ENCODE data around the gene NNAT. TPM values are rescaled to one million over a fixed set of nuclear protein-coding genes. Genes with fewer than 3 reads are reported as not detected.
A peak's percentile ranks its signal among the peaks of the same experiment; 100 is the strongest.
"Not testable (repeated sequence)": the region's sequence is repeated elsewhere in the genome, so short reads cannot be mapped to it uniquely, and the experiment has no call there.

NNAT gene, protein sequence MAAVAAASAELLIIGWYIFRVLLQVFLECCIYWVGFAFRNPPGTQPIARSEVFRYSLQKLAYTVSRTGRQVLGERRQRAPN
- total RNA-seq (10 to 100 TPM in 1 of 2 donors, 1 to 10 TPM in 1; 1.9 to 14.6 TPM), polyA plus RNA-seq (10 to 100 TPM in 1 of 2 donors, under 1 TPM in 1; 0.98 to 20.6 TPM)
- long read RNA-seq, donor 1, transcript NNAT-202 (2 exons, 1,222 nt) = major isoform, 14 of 66 reads
- long read RNA-seq, donor 1, transcript NNAT-201 (3 exons, 1,297 nt) = minor isoform, 12 of 66 reads
- long read RNA-seq, donor 1, partial matches to known transcripts = 0 of 66 reads
- long read RNA-seq, donor 1, other reads (novel, unspliced or antisense) = 40 of 66 reads
- long read RNA-seq, donor 2, transcript NNAT-201 (3 exons, 1,297 nt) = minor isoform, 5 of 14 reads
- long read RNA-seq, donor 2, transcript NNAT-202 (2 exons, 1,222 nt) = major isoform, 9 of 14 reads
- long read RNA-seq, donor 2, partial matches to known transcripts = 0 of 14 reads
- long read RNA-seq, donor 2, other reads (novel, unspliced or antisense) = 0 of 14 reads
- long read RNA-seq, donor 3, transcript NNAT-202 (2 exons, 1,222 nt) = major isoform, 12 of 16 reads
- long read RNA-seq, donor 3, partial matches to known transcripts = 0 of 16 reads
- long read RNA-seq, donor 3, other reads (novel, unspliced or antisense) = 0 of 16 reads
- long read RNA-seq, donor 4, transcript NNAT-202 (2 exons, 1,222 nt) = major isoform, 19 of 36 reads
- long read RNA-seq, donor 4, partial matches to known transcripts = 14 of 36 reads
- long read RNA-seq, donor 4, other reads (novel, unspliced or antisense) = 0 of 36 reads
- long read RNA-seq, donor 5, transcript NNAT-202 (2 exons, 1,222 nt) = major isoform, 40 of 200 reads
- long read RNA-seq, donor 5, transcript NNAT-201 (3 exons, 1,297 nt) = minor isoform, 18 of 200 reads
- long read RNA-seq, donor 5, partial matches to known transcripts = 141 of 200 reads
- long read RNA-seq, donor 5, other reads (novel, unspliced or antisense) = 0 of 200 reads

DNA sequence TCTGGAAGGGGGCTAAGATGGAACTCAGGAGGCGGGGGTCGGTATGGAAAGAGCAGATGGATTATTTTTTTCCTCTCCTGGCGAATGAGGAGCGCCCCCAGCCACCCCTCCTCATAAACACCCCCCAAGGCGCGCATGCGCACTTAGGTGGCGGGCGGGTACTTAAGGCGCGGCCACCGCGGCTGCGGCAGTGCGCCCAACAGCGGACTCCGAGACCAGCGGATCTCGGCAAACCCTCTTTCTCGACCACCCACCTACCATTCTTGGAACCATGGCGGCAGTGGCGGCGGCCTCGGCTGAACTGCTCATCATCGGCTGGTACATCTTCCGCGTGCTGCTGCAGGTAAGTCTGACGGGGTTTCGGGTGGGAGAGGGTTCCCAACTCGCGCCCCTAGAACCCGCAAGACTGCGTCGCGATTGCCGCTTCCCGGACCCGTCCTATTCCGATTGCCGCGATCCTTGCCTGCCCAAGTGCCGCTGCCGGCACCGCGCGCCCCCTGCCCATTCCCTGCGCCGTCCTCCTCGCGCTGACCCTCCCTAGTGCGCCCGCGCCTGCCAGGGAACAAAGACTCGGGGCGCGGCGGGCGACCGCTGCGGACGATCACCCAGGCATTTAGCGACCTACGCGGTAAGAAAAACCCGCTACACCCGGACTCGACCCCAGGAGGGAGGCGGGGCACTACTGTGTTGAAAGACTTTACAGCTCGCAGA is at the start of gene NNAT:
Gene NNAT, plus strand, starts transcription at position 190 of the 711 bp plus-strand sequence. Its CDS starts 82 bp downstream, at position 272.
- TF ChIP-seq, protein P1, sequence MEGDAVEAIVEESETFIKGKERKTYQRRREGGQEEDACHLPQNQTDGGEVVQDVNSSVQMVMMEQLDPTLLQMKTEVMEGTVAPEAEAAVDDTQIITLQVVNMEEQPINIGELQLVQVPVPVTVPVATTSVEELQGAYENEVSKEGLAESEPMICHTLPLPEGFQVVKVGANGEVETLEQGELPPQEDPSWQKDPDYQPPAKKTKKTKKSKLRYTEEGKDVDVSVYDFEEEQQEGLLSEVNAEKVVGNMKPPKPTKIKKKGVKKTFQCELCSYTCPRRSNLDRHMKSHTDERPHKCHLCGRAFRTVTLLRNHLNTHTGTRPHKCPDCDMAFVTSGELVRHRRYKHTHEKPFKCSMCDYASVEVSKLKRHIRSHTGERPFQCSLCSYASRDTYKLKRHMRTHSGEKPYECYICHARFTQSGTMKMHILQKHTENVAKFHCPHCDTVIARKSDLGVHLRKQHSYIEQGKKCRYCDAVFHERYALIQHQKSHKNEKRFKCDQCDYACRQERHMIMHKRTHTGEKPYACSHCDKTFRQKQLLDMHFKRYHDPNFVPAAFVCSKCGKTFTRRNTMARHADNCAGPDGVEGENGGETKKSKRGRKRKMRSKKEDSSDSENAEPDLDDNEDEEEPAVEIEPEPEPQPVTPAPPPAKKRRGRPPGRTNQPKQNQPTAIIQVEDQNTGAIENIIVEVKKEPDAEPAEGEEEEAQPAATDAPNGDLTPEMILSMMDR (IDR thresholded peaks at IDR 0.05; ENCODE audit: control extremely low read depth, extremely low read depth) = no peak
- ATAC-seq (ENCODE audit: insufficient read depth, low FRiP score) (no peak), DNase-seq (peak; percentile 75 to 79 (median 77))
- no peaks in the 10 kb centered on the region for H3K27me3 ChIP-seq (ENCODE audit: control insufficient read depth in 3 of 3, insufficient read depth in 3 of 3, low read length in 2 of 3)
- peaks cover 0 to 11% (median 2%) of the 10 kb centered on the region in 4 donors for H3K36me3 ChIP-seq (ENCODE audit: control insufficient read depth in 4 of 4, insufficient read depth in 4 of 4, low read length in 4 of 4)
- 59 to 68% methylated on average over 69 of the region's 69 CpGs for WGBS, 2 donors
- H3K9me3 ChIP-seq (ENCODE audit: control insufficient read depth in 4 of 4, insufficient read depth in 3 of 4, low read length in 3 of 4) = no peaks in the 10 kb centered on the region
- H3K4me3 ChIP-seq = no peak within 1 kb of the TSS
- peaks cover 19 to 45% (median 37%) of the 10 kb centered on the region in 5 donors for H3K4me1 ChIP-seq (ENCODE audit: control insufficient read depth in 5 of 5, insufficient read depth in 5 of 5, low read length in 5 of 5)
- no peak within 1 kb of the TSS for H3K27ac ChIP-seq (ENCODE audit: low read depth in 1 of 2, low read length in 1 of 2)
- H3K9ac ChIP-seq (ENCODE audit: insufficient read depth in 1 of 2, low read length in 2 of 2) = no peak within 1 kb of the TSS

DNA sequence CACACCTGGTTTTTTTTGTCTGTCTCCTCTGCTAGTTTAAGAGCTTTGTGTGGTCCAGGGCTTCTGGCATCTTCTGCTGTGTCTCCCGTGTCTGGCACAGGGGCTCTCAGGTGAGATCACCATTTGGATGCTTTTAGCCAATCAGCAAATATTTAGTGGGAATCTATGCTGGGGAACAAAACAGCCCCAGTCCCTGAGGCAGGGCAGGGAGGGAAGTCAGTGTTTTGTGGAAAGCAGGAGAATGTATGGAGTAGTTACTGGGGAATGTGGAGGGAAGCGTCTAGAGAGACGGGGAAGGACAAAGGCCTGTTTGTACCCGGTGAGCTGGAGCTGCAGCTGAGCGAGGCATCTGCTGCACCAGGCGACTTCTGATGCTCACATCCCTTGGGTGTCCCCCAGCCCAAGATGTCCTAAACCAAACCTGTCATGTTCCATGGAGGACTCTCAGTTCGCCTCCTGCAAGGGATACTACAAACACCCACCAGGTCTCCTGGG is 49.3 kb upstream of the NNAT start:
- H3K9me3 ChIP-seq (ENCODE audit: control insufficient read depth in 4 of 4, insufficient read depth in 3 of 4, low read length in 3 of 4) = no peaks in the 10 kb centered on the region
- H3K9ac ChIP-seq (ENCODE audit: insufficient read depth in 1 of 2, low read length in 2 of 2) = no peak overlapping the region
- DNase-seq (no peak), ATAC-seq (ENCODE audit: insufficient read depth, low FRiP score) (no peak)
- no peak overlapping the region for H3K27ac ChIP-seq (ENCODE audit: low read depth in 1 of 2, low read length in 1 of 2)
- no peaks in the 10 kb centered on the region for H3K36me3 ChIP-seq (ENCODE audit: control insufficient read depth in 4 of 4, insufficient read depth in 4 of 4, low read length in 4 of 4)
- no peaks in the 10 kb centered on the region for H3K4me1 ChIP-seq (ENCODE audit: control insufficient read depth in 5 of 5, insufficient read depth in 5 of 5, low read length in 5 of 5)
- H3K4me3 ChIP-seq = no peak overlapping the region
- no peaks in the 10 kb centered on the region for H3K27me3 ChIP-seq (ENCODE audit: control insufficient read depth in 3 of 3, insufficient read depth in 3 of 3, low read length in 2 of 3)
- TF ChIP-seq, protein P1 (IDR thresholded peaks at IDR 0.05; ENCODE audit: control extremely low read depth, extremely low read depth) = no peak
- WGBS, 2 donors = 85 to 88% methylated on average over 7 of the region's 7 CpGs

DNA sequence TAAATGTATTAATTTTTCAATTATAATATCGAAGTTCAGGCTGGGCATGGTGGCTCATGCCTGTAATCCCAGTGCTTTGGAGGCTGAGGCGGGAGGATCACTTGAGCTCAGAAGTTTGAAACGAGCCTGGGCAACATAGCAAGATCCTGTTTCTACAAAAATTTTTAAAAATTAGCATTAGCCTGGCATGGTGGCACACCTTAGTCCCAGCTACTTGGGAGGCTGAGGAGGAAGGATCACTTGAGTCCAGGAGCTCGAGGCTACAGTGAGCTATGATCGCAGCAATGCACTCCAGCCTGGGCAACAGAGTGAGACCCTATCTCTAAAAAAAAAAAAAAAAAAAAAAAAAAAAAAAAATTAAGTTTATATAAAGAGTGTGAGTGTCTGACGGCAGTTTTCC is 48.6 kb upstream of the NNAT start:
- H3K4me3 ChIP-seq; H3K36me3 ChIP-seq (ENCODE audit: control insufficient read depth in 4 of 4, insufficient read depth in 4 of 4, low read length in 4 of 4): not testable (repeated sequence)
- 89 to 91% methylated on average over 6 of the region's 6 CpGs for WGBS, 2 donors

More for the DNA sequence above, 48.6 kb upstream of the NNAT start:
- H3K9ac ChIP-seq (ENCODE audit: insufficient read depth in 1 of 2, low read length in 2 of 2); H3K27me3 ChIP-seq (ENCODE audit: control insufficient read depth in 3 of 3, insufficient read depth in 3 of 3, low read length in 2 of 3); H3K27ac ChIP-seq (ENCODE audit: low read depth in 1 of 2, low read length in 1 of 2); DNase-seq; H3K4me1 ChIP-seq (ENCODE audit: control insufficient read depth in 5 of 5, insufficient read depth in 5 of 5, low read length in 5 of 5); H3K9me3 ChIP-seq (ENCODE audit: control insufficient read depth in 4 of 4, insufficient read depth in 3 of 4, low read length in 3 of 4); ATAC-seq (ENCODE audit: insufficient read depth, low FRiP score): not testable (repeated sequence)

Data from lung (tissue), 16 donors.